Inflammatory macrophage treated with lipopolysaccharide for 1 hour (primary cell): Measurements from ENCODE around the gene TCAP.

ENCODE experiments used
- DNase-seq, 2 donors: peaks; one replicate each; pipeline ENCODE4 v3.0.0-alpha.2; 2020 to 2022

Gene TCAP

DNA sequence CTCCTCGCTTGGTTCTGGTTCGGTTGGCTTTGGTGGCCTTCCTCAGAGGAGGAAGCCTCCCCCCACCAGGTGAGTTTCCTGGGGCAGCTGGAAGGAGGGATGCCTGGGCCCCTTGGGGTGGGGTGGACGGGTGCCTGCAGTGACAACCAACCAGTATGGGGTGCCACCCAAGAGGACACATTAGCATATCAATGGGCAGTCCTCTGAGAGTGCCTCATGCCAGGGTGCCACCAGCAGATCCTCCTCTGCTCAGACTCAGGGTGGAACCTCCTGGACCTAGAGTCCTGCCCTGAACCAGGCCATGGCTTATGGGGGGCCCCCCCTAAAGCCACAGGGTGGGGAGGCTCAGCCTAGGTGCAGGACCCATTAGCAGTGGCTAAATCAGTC, 35.7 kb upstream of the TCAP start:
- no peak for DNase-seq

DNA sequence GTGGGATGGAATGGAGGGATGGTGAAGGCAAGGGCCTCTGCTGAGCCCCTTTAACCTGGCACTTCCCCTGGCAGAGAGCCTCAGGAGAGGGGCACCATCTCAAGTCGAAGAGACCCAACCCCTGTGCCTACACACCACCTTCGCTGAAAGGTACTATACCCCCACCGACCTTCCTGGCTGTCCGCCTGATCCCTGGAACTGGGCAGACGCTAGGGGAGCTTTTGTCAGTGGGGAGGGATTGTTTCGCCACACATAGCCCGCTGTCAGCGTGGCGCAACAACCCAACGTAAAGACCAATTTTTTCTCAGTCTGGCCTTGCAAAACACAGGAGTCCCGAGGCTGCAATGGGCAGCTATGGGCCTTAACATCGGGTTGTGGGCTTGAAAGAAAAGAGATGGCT, 35.3 kb upstream of the TCAP start:
- peak; percentile 76 to 77 for DNase-seq

DNA sequence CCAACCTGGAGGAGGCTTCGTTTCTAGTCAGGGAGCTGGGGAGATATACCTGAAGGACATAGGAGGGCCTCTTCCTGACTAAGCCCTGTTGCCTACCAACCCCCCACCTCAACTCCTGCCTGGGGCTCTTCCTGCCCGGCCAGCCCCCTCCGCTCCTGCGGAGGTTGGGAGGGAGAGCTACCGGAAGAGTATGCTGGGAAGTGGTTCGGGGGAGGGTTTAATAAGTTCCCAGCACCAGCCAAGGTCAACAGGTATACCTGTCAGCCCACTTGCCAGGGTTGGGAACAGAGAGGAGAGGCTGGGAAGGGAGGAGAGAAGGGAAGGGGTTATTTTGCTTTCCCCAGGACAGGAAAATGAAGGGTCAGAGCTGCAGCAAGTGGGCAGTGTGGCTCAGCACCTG, 33.7 kb upstream of the TCAP start:
- DNase-seq: no peak

DNA sequence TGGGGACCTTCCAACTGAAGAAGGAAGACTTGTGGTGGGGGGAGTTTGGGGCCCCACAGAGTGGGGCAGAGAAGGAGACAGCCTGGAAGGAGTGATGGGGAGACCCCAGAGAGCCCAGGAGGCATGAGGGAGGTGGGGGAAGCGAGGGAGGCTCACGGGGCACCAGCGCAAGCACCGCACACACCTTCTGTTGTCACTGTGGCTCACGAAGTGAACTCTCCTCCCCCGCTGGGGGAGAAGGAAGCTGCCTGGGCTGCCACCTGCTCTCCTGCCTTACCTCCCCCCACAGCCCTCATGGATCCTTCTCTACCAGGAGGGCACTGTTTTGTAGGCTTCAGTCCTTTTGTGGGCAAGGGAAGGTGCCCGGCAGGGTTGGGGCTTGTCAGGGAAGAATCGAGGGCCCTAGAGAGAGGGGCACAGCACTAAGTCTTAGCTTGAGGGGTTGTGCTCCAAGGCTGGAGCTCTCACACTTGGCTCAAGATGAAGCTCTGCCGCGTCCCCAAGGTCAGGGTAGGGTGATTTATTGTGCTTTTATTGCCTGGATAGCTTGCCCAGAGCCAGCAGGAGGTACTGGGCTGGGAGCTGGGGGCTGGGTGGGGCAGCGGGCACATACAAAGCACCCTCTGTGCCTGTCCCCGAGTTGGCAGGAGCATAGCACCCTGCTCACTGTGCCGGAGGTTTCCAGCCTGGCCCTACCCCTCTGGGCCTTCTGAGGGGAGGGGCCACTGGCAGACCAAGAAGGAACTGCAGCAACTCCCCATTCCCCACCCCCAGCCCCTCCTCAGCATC, 32.8 kb upstream of the TCAP start:
- DNase-seq: no peak

DNA sequence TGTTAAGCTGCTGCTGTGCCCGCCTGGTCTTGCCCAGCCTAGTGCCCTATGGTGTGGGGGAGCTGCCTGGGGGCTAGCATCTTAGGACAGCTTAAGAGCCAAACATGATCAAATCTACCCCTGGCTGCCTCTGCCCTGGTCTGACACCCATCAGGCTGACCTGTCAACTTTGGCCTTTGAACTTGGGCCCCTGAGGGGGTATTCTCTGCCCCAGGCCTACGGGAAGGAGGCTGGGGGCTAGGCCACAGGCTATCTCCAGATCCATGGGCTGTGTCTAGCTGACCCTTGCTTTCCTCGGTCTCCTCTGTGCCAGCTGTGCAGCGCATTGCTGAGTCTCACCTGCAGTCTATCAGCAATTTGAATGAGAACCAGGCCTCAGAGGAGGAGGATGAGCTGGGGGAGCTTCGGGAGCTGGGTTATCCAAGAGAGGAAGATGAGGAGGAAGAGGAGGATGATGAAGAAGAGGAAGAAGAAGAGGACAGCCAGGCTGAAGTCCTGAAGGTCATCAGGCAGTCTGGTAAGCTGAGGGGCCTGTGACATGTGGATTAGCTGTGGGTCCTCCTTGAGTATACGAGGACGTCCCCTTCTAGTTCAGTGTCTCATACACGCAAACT, 31.5 kb upstream of the TCAP start:
- DNase-seq: no peak

DNA sequence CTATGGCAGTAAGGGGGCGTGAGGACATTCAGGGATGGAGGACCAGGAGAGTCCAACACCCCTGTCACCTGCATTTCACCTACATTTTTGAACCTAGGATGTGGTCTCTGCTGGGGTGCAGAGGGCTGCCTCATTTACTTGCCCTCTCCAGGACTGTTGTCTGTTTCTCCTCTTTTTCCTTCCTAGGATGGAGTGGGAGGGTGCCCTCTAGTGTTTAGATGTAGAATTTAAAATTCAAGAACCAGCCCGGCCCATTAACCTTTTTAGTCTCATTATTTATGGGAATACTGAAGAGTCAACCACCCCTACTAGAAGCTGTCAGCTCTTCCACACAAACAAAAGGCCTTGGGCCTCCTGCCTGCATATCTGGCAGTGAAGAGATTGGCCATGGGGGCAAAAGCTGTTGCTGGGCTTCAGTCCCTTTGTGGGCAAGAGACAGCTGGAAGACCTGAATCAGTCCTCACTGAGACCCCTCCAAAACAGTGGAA, 30.7 kb upstream of the TCAP start:
- DNase-seq: peak; percentile 19 to 78

DNA sequence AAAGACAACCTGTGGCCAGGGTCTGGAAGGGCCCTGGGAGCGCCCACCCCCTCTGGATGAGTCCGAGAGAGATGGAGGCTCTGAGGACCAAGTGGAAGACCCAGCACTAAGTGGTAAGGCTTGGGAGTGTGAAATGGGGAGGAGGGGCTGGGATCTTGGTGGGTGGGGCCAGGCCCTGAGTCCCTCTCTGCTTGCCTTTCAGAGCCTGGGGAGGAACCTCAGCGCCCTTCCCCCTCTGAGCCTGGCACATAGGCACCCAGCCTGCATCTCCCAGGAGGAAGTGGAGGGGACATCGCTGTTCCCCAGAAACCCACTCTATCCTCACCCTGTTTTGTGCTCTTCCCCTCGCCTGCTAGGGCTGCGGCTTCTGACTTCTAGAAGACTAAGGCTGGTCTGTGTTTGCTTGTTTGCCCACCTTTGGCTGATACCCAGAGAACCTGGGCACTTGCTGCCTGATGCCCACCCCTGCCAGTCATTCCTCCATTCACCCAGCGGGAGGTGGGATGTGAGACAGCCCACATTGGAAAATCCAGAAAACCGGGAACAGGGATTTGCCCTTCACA, 29.5 kb upstream of the TCAP start:
- DNase-seq: no peak

DNA sequence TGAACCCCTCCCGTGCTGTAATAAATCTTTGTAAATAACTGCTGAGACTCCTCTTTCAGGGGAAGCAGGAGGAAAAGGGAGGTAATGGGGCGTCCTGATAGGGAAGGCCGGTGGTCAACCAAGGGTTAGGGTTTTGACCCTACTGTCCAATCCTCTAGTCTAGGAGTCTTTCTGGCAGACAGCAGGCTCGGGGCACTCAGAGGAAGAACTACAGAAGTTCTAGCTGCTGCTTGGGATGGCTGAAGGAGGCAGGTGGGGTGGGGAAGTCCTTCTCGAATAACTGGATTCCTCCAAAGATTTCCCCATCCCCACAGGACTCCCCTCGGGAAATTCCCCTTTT, 28.6 kb upstream of the TCAP start:
- DNase-seq: no peak

DNA sequence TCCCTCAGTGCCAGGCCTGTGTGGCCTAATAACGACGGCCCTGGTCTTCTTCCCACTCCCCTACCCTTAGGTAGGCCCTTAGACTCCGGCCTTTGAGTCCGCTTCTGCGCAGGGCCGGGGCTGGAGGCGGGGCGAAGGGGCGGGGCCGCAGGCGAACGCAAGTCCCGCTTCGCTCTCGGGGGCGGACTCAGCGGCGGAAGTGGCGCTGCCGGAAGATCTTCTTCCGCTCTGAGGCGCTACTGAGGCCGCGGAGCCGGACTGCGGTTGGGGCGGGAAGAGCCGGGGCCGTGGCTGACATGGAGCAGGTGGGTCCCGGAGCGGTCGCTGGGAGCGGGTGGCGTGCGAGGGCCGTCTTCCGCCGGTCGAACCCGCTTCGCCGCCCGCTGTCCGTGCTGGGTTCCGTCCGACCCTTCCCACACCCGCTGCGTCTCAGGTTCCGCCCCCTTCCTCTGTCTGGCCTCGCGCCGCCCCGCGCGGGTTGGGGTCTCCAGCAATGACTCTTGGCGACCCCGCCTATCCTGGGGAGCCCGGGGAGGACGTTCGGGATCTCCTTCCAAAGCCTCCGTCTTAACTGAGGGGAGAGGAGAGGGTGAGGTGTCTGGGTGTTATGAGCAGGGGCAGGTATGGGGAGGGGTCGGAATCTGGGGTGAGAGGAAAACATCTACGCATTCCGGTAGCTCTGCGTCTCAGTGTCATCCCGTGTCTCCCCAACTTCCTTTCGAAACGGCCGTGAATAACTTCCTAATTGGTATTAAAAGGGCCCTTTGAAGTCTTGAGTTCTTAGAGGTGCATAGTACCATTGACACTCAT, 28.0 kb upstream of the TCAP start, which contains the start of gene STARD3:
Gene STARD3 (plus strand): TSS at position 218 of the 810 bp plus-strand sequence. CDS start 16,388 bp downstream, outside the sequence.
- peak; percentile 84 for DNase-seq

DNA sequence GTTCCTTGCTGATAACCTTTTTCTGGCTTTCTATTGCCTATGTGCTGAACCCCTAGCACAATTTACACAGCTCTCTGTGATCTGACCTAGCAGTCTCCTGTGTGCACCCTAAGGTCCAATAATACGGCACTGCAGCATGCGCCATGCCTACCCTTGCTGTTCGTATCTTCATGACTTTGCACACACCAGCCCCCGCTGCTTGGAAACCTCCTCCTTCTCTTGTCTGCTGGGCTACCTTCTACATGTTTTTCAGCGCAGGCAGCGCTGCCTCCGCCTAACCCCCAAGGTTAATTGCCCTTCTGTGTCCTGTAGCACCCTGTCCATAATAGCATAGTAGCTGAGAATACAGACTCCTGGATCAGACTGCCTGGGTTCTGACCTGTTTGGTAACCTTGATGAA, 26.8 kb upstream of the TCAP start:
- DNase-seq: no peak

DNA sequence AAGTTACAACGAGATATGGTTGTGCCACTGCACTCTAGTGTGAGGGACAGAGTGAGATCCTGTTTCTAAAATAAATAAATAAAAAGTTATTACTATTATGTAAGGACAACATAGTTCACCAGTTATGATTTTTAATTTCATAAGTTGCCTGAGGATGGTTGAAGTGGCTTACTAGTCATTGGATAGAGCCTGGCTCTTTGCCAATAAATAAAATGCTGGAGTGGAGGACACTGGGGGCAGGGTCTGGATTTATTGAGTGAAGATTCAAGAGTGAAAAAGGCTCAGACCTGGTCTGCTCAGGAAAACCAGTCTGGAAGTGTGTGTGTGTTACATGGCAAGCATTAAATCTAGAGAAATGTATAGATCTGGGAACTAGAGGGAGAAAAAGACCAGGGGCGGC, 26.1 kb upstream of the TCAP start:
- DNase-seq: no peak

DNA sequence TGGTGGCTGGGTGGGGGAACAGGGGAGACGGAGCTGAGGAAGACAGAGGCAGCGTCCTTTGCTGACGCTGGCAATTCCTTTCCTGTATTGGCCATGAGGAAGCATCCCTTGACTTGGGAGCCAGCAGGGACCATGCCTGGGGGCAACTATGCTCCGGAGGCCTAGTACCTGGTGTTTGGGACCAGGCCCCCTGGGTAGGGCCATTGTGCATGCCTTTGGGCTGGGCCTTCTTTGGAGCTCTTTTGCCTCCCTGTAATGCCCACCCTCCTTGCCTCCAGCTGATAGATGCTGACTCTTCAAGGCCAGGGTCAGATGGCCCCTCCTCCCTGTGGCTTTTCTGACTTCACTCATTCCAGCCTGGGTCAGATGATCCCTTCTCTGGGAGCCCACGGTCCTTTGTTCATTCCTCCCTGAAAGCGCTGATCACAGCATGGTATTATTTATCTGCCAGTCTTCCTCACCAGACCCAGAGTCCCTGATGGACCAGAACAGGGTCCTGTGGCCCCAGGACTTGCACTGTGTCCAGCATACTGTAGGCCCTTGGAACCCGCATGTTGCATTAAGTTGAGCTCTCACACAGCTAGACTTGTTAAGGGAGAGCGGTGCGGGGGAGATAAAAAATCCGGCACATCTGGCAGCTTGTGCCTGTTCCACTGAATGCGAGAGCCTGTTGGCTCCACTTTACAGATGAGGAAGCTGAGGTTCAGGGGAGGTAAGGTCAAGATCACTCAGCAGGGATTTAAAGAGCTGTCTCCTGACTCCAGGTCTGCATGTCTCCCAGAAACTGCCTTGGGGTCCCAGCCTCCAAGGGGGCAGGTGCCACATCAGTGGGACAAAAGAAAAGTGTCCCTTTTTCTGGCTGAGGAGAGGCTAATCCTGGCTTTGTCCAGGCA, 25.3 kb upstream of the TCAP start:
- DNase-seq: no peak

DNA sequence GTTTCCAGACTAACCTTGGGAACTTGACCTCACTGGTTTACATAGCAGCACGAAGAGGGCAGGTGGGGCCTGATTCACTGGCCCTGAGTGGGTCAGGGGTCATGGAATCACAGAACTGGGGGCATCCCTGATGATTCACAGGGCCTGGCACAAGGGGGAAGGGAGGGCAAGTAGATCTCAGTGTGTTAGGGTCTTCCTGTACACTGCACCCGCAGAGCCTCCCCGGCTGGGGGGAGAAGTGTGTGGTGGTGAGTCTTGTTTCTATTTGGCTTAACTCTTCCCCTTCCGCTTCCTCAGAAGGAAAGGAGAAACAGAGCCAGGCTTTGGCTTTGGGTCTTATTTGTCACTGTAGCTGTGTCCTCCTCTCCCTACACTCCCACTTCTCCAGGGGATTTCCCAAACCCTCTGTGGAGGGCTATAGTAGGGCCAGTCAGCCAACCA, 24.5 kb upstream of the TCAP start:
- DNase-seq: peak; percentile 57 to 62

DNA sequence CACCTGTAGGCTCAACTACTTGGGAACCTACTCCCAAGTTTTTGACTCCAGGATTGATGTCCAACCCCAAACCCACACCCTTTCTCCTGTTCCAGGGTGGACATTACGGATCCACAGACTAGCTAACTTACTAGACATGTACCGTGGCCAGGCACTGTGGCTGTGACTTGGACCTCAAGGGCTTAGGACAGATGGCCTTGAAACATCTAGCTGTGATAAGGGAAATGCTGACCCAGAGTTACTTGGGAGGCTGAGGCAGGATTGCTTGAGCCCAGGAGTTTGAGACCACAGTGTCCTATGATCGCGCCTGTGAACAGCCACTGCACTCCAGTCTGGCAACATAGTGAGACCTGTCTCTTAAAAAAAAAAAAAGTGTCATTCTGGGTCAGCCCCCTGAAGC, 24.1 kb upstream of the TCAP start:
- DNase-seq: no peak

DNA sequence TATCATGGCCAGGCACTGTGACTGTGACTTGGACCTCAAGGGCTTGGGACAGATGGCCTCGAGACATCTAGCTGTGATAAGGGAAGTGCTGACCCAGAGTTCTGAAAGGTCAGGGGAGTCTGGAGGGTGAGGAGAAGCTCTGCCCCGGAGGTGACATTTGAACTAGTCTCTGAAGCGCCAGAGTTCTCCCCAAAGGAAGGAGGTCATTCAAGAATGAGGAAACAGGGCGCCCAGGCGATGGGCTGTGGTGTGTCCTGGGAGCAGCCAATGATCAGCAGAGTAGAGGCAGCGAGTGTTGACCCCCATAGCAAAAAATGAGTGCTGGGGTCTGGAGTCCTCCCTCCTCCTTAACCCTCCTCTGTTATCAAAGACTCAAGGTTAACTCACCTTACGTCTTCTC, 23.3 kb upstream of the TCAP start:
- peak; percentile 51 to 57 for DNase-seq

DNA sequence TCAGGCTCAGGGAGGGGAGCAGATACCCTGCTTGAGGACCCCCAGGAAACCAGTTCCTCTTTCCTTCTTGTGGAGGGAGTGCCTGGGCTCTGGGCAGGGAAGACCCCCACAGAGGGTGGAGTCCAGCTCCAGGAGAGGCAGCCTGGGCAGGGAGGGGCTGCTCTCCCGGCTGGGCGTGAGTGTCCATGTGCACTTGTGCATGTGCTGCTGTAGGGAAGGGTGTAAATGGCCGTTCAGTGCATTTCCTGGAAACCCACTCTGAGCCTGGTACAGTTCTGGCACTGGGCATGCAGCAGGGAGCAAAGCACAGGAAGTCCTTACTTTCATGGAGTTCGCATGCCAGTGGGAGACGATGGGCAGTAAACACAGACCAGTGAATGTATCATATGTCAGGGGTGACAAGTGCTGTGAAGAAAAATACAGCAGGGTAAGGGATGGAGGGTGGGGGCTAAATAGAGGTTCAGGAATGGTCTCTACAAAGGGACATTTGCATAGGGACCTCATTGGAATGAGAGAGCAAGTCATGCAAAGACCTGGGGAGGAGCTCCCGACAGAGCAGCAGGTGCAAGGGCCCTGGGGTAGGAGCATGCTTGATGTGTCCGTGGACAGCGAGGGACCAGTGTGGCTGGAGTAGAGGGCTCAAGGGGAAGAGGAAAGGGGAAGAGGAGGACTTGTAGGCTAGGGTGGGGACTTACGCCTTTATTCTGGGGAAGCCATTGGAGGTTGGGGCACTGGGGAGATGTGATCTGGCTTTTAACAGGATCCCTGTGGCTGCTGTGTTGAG, 22.7 kb upstream of the TCAP start:
- no peak for DNase-seq

DNA sequence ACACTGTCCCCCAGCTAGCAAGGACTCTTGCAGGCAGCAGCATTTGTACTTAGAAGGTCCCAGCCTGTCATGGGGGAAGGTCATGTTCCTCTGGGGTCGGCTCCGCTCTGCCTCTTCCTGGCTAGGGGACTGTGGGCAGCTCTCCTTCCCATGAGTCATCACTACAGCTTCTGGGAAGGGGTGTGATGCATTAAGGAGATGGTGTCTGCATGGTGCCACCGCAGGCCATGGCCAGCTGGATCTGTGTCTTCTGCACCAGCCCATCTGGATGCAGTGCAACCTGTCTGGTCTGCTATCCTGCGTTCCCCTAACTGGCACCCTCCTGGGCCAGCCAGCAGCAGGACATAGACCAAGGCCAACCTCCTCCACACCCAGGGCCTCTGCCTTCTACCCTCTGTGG, 21.9 kb upstream of the TCAP start:
- no peak for DNase-seq

DNA sequence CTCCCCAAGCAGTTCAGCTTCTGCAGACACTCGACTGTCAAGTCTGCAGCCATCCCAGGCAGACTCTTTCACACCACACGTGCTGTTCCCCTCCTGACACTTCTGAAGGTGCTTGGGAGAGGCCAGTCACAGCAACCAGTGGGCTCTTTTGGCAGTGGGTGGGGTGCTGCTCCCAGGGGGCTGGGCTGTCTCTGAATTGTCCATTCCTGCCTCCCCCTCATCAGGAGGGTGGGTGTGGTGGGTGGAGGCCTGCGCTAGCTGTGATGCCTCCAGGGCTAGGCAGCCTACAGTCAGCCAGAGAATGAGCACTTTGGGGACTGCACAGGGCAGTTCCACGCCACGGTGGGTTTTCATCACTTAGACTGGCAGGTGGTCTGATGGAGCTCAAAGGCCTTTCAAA, 17.9 kb upstream of the TCAP start:
- DNase-seq: no peak

DNA sequence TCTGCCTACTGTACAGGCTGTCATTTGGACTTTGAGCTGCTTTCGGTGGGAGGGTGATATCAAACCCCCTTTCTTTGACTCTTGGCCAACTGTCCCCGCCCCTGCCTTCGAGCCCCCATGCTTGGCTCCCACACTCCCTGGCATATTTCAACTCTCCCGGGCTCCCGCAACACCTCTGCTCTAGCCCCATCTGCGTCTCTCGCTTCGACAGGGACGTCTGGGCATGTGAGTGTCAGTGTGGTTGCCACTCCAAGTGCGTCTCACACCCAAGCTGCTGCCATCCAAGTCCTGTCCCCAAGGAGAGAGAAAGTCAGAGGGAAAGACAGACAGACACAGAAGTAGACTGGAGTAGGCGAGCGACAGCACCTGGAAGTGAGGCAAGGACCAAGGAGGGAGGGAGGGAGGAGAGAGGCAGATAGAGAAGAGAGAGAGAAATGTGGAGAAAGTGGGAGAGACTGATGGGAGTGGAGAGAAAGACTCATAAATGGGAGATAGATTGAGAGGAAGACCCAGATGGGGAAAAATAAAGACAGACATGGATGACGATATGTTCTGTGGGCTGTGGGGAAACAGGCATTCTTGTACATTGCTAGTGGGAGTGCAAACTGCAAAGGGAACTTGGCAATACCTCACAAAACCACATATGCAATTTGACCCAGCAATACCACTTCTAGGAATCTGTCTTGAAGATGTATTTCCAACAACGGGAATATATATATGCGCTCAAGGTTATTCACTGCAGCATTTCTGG, 16.4 kb upstream of the TCAP start:
- DNase-seq: peak; percentile 65 to 67

DNA sequence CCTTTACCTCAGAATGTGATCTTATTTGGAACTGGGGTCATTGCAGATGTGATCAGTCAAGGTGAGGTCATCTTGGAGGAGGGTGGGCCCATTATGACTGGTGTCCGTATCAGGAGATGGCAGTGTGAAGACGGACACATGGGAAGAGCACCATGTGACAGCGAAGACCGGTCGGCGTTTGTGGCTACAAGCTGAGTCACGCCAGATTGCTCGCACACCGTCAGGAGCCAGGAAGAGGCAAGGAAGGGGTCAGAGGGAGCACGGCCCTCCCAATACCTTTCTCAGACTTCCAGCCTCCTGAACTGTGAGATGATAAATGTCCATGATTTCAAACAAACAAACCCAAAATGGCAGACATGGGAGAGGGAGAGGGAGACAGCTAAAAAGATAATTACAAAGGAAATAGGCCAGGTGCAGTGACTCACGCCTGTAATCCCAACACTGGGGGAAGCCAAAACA, 15.0 kb upstream of the TCAP start:
- DNase-seq: peak in 1 of 2 donors; percentile 5
